ENCODE data around the gene CACNA1H. TPM values are rescaled to one million over a fixed set of nuclear protein-coding genes. Genes with fewer than 3 reads are reported as not detected.

The CACNA1H gene
- total and polyA plus RNA-seq, 12 donors = 1.7 to 8.7 (median 2.5) TPM

DNA sequence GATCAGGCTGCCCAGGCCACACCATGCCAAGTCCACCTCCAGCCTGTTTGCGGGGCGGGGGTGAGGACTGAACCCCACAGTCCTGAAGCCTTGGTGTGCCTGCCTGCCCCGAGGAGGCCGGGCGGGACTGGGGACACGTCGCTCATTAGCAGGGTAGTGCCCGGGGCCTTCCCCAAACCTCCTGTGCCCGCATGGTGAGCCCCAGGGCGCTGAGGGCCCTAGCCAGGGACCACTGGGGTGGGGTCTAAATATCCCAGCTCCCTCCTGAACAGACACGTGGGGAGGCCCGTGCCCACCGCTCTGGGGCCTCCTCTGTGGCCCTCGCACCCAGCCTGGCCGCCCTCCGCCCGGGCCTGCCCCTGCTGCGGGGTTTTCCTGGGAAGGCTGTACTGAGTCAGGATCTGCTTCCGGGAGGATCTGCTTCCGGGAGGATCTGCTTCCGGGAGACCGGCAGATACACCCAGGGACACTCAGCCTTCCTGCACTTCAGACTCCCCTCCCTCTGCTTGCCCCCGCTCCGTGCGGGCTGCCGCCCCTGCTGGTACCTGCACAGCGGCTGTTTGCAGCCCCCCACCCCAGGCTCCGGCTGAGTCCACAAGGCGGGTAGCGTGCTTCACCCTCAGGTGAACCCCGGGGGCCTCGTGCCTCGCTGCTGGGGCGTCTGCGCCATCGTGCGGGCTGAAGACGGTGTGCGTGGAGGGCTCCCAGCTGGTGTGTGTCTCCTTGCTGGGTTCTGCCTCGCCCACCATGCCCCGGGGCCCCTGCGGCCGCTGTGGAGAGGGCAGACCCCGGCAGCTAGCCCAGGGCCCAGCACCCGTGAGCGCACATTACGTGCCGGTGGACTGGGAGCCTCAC is 23.6 kb upstream of the CACNA1H start:
- DNase-seq = no peak
- Histone ChIP-seq H3K9me3 (no peaks in the 10 kb centered on the region), H3K27me3 (peaks cover 0 to 47% (median 32%) of the 10 kb centered on the region in 7 donors), H3K36me3 (no peaks in the 10 kb centered on the region), H3K4me3 (no peak overlapping the region), H3K4me1 (no peaks in the 10 kb centered on the region), H3K27ac (no peak overlapping the region)
- ATAC-seq = no peak
- TF ChIP-seq, protein P1, sequence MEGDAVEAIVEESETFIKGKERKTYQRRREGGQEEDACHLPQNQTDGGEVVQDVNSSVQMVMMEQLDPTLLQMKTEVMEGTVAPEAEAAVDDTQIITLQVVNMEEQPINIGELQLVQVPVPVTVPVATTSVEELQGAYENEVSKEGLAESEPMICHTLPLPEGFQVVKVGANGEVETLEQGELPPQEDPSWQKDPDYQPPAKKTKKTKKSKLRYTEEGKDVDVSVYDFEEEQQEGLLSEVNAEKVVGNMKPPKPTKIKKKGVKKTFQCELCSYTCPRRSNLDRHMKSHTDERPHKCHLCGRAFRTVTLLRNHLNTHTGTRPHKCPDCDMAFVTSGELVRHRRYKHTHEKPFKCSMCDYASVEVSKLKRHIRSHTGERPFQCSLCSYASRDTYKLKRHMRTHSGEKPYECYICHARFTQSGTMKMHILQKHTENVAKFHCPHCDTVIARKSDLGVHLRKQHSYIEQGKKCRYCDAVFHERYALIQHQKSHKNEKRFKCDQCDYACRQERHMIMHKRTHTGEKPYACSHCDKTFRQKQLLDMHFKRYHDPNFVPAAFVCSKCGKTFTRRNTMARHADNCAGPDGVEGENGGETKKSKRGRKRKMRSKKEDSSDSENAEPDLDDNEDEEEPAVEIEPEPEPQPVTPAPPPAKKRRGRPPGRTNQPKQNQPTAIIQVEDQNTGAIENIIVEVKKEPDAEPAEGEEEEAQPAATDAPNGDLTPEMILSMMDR (IDR thresholded peaks at IDR 0.05) = no peak
- WGBS, 2 donors = 90 to 93% methylated on average over 47 to 48 of the region's 48 CpGs
- intact Hi-C loops (cut with DNase I) = loop anchor here in 1 of 10 donors (5.0 kb wide), 1 partner anchor 822 kb away; no protein-coding TSS in a partner anchor

DNA sequence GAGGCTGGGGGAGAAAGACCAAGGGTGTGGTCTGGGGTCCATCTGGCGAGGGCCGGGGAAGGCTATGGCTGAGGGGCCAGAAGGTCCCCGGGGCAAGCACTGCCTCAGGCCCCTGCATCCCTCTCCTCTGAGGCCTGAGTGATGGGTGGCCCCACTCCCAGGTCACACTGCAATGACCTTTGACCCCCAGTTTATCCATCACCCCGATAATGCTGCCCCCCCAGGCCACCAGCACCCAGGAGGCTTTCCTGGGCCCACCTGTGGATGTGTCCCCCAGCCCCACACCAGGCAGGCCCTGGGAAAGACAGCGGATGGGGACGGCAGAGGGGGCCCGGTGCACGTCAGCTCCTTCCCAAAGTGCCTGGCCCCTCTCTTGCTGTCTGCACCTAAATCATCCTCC is 22.5 kb upstream of the CACNA1H start:
- ATAC-seq (no peak), DNase-seq (no peak)
- no peaks in the 10 kb centered on the region for H3K36me3 ChIP-seq
- TF ChIP-seq, protein P1 (IDR thresholded peaks at IDR 0.05) = no peak
- H3K4me3 ChIP-seq = no peak overlapping the region
- no peak overlapping the region for H3K27ac ChIP-seq
- no peaks in the 10 kb centered on the region for H3K9me3 ChIP-seq
- WGBS, 2 donors = 89 to 90% methylated on average over 8 of the region's 8 CpGs
- H3K4me1 ChIP-seq = no peaks in the 10 kb centered on the region
- H3K27me3 ChIP-seq = peaks cover 0 to 47% (median 24%) of the 10 kb centered on the region in 7 donors
- intact Hi-C loops (cut with DNase I) = no loop called here

DNA sequence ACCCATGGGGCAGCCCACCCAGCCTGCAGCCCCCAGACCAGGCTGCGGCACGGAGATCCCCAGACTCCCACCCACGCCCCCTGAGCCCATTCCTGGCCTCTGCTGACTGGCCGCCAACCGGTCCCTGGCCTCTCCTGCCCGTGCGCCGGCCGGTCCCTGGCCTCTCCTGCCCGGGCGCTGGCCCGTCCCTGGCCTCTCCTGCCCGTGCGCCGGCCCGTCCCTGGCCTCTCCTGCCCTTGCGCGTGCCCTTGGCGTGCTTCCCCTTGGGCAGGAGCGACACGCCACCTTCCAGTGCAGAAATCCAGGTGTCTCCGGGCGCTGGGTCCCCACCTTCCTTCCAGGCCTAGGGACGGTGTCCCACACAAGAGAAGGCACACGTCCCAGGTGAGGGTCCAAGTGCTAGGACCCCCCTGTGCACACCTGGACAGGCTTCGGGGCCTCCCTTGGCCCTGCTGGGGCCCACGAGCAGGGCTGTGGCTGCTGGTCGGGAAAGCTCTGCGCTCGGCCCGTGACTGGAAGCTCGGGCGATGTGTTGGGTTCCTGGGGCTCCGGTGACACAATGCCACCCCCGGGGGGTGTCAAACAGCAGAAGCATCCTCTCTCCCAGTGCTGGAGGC is 21.4 kb upstream of the CACNA1H start:
- H3K9me3 ChIP-seq = no peaks in the 10 kb centered on the region
- intact Hi-C loops (cut with DNase I) = no loop called here
- DNase-seq (no peak), ATAC-seq (no peak)
- H3K27ac ChIP-seq = no peak overlapping the region
- no peaks in the 10 kb centered on the region for H3K4me1 ChIP-seq
- H3K27me3 ChIP-seq = peaks cover 0 to 42% (median 13%) of the 10 kb centered on the region in 7 donors
- no peak overlapping the region for H3K4me3 ChIP-seq
- WGBS, 2 donors = 90 to 92% methylated on average over 34 to 35 of the region's 35 CpGs
- TF ChIP-seq, protein P1 (IDR thresholded peaks at IDR 0.05) = no peak
- no peaks in the 10 kb centered on the region for H3K36me3 ChIP-seq

DNA sequence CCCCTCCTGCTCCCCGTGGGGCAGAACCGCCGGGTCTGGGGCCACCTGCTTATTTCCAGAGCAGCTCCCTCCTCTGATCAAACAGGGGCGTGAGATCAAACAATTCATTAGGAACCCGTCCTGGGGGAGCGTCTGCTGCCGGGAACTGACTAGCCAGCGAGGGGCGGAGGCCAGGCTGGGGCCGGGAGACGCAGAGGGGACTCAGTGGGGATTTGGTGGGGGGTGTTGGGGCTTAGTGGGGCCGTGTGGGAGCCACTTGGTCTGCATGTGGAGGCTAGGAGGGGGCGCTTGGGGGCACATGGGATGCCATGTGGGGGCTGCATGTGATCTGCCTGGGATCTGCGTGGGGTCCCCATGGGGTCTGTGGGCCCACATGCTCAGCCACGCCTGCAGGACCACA is 20.5 kb upstream of the CACNA1H start:
- 65 to 66% methylated on average over 15 of the region's 15 CpGs for WGBS, 2 donors
- TF ChIP-seq, protein P1 (IDR thresholded peaks at IDR 0.05) = no peak

More for the DNA sequence above, 20.5 kb upstream of the CACNA1H start:
- H3K27ac ChIP-seq = no peak overlapping the region
- H3K27me3 ChIP-seq = peaks cover 0 to 38% (median 13%) of the 10 kb centered on the region in 7 donors
- H3K4me3 ChIP-seq = no peak overlapping the region
- DNase-seq (no peak), ATAC-seq (no peak)
- no peaks in the 10 kb centered on the region for H3K9me3 ChIP-seq
- H3K4me1 ChIP-seq = no peaks in the 10 kb centered on the region
- no peaks in the 10 kb centered on the region for H3K36me3 ChIP-seq
- intact Hi-C loops (cut with DNase I) = no loop called here
